Body of pancreas (tissue), 4 donors: ENCODE results near the gene SOWAHA. TPM values are rescaled to one million over a fixed set of nuclear protein-coding genes. Genes with fewer than 3 reads are reported as not detected.

Source experiments
- ATAC-seq: fragments of 150-250 bp; one replicate; pipeline ENCODE4 v1.9.1; 2016
- DNase-seq, 4 donors: peaks; one replicate each; pipeline ENCODE4 v3.0.0-alpha.2; 2019
- H3K27ac ChIP-seq, 4 donors: fragments of 200-600 bp; sonication (generic); 1 replicate in 3 of 4; 2 replicates in 1 of 4; pipeline versions ENCODE4 v1.5.1 to v1.6.1; 2016 to 2019; ENCODE audit warnings: mild to moderate bottlenecking in 1 of 4, mixed read lengths in 1 of 4, moderate library complexity in 1 of 4
- H3K27me3 ChIP-seq, 2 donors: fragments of 200-600 bp; sonication (generic); one replicate each; pipeline ENCODE4 v1.6.0; 2016; ENCODE audit warnings: mild to moderate bottlenecking in 1 of 2
- H3K36me3 ChIP-seq, 2 donors: fragments of 200-600 bp; sonication (generic); replicated peaks in 1 of 2; 2 replicates each; pipeline ENCODE4 v1.5.1; 2016; ENCODE audit warnings: low read depth in 2 of 2; ENCODE audit not compliant: insufficient read depth in 1 of 2
- H3K4me1 ChIP-seq: fragments of 200-600 bp; sonication (generic); one replicate; pipeline ENCODE4 v1.6.0; 2016
- H3K4me3 ChIP-seq, 2 donors: fragments of 200-600 bp; sonication (generic); 1 replicate in 1 of 2; 2 replicates in 1 of 2; pipeline ENCODE4 v1.5.1; 2016 to 2019
- H3K9me3 ChIP-seq, 3 donors: fragments of 200-600 bp; sonication (generic); 1 replicate in 2 of 3; 2 replicates in 1 of 3; pipeline ENCODE4 v1.5.1; 2016
- POLR2A ChIP-seq, 3 donors: fragments of 450-650 bp; IDR thresholded peaks; one replicate each; pipeline ENCODE4 v1.6.1; 2016; ENCODE audit warnings: antibody characterized with exemption in 3 of 3, mild to moderate bottlenecking in 2 of 3
- WGBS, 2 donors: methylation state at CpG; one replicate each; pipeline ENCODE4 v1.1.5; 2017; 5-methylcytosine and 5-hydroxymethylcytosine counted together
- intact Hi-C: fragments of 100-400 bp; cut with DNase I; formaldehyde crosslinking; loops from one replicate; pipeline ENCODE4 v1.15.1; 2023
- total RNA-seq, 2 donors: library from RNA; depleted of rRNA; stranded (reverse); fragments of >200 nt; gene quantifications; one replicate each; pipeline ENCODE4 v1.1.0, GENCODE V29; 2016
- TF ChIP-seq, protein P1 (sequence below), 7 experiments: fragments of 450-650 bp in 4 of 7; fragments of 200-600 bp in 3 of 7; sonication (generic) in 3 of 7; IDR thresholded peaks; one replicate each; pipeline ENCODE4 v1.5.1; 2016 to 2019; ENCODE audit warnings: antibody characterized with exemption in 7 of 7

Gene SOWAHA
- total RNA-seq: 1 to 10 TPM; 7.3 to 9.6 TPM

DNA sequence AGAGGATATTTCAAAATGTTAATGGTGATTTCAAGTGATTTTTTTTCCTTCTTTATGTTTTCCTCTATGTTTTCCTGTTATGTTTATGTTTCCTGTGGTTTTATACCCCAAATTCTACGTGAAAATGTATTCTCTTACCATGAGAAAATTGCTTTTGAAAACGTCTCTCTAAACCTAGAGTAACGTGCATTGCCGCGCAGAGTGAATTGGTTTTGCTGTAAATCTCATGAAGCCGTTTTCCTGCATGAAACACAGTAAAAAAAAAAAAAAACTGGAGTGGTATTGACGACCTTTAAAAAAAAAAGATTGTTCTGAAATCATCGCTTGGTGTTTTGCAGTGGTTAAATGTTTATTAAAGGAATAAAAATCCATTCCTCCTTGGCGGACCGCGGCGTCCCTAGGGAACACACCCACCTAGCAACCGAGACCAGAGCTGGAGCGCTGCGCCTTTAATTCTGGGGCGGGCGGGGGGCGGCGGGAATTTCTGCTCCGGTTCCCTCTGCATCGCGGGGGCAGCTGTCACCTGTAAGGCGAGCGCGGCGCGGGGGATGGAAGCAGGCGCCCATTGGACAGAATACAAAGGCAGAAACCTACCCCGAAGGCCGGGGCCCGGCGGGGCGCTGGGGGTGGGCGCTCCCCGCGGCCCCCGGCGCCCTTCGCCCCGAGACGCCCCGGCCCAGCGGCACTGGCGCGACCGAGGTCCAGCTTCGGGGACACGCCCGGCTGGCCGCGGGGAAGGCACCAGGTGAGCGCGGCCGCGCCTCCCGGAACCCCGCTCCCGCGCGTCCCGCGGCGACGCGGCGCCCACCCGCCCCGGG lies at the start of gene SOWAHA:
TSS of gene SOWAHA (plus strand) at position 522 of the 818 bp plus-strand sequence. CDS start 320 bp downstream, outside the sequence.
- intact Hi-C loops: no loop called here
- Histone ChIP-seq H3K4me1 (peaks cover 35% of the 10 kb centered on the region), H3K4me3 (peak within 1 kb of the TSS in 1 of 2 donors; percentile 29), H3K36me3 (no peaks in the 10 kb centered on the region), H3K9me3 (no peaks in the 10 kb centered on the region), H3K27me3 (no peaks in the 10 kb centered on the region), H3K27ac (peak within 1 kb of the TSS; percentile 35 to 67 (median 45))
- peak; percentile 68 for ATAC-seq
- 2 to 4% methylated on average over 24 to 56 of the region's 68 CpGs for WGBS, 2 donors
- no peak for TF ChIP-seq POLR2A (IDR thresholded peaks at IDR 0.05)
- TF ChIP-seq, protein P1, sequence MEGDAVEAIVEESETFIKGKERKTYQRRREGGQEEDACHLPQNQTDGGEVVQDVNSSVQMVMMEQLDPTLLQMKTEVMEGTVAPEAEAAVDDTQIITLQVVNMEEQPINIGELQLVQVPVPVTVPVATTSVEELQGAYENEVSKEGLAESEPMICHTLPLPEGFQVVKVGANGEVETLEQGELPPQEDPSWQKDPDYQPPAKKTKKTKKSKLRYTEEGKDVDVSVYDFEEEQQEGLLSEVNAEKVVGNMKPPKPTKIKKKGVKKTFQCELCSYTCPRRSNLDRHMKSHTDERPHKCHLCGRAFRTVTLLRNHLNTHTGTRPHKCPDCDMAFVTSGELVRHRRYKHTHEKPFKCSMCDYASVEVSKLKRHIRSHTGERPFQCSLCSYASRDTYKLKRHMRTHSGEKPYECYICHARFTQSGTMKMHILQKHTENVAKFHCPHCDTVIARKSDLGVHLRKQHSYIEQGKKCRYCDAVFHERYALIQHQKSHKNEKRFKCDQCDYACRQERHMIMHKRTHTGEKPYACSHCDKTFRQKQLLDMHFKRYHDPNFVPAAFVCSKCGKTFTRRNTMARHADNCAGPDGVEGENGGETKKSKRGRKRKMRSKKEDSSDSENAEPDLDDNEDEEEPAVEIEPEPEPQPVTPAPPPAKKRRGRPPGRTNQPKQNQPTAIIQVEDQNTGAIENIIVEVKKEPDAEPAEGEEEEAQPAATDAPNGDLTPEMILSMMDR (IDR thresholded peaks at IDR 0.05): no peak
- DNase-seq: peak; percentile 59 to 78 (median 69)

DNA sequence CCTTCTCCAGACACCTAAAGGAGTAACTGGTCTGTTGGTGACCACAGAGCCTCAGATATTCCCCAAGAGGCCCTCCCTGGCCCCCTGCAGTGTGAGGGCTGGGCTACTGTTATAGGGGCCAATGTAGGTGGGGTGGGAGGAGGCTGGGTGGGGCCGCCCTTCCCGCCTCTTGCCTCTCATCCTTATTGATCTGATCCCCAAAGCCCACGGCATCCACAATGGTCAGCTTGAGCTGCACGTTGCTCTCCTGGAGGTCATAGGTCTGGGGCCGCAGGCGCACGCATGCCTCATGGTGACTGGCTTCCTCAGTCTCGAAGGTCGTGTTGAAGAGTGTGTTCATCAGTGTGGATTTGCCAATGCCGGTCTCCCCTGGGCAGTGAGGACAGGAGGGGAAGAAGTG lies 49.1 kb upstream of the SOWAHA start:
- no peak overlapping the region for H3K4me3 ChIP-seq
- DNase-seq (no peak), ATAC-seq (no peak)
- H3K9me3 ChIP-seq: no peaks in the 10 kb centered on the region
- H3K4me1 ChIP-seq: peaks cover 7% of the 10 kb centered on the region
- H3K27ac ChIP-seq: no peak overlapping the region
- no peaks in the 10 kb centered on the region for H3K27me3 ChIP-seq
- peaks cover 0 to 21% of the 10 kb centered on the region in 2 donors for H3K36me3 ChIP-seq
- TF ChIP-seq, protein P1 (IDR thresholded peaks at IDR 0.05): no peak
- TF ChIP-seq POLR2A (IDR thresholded peaks at IDR 0.05): no peak
- WGBS, 2 donors: 94 to 98% methylated on average over 7 to 10 of the region's 10 CpGs
- intact Hi-C loops: no loop called here

DNA sequence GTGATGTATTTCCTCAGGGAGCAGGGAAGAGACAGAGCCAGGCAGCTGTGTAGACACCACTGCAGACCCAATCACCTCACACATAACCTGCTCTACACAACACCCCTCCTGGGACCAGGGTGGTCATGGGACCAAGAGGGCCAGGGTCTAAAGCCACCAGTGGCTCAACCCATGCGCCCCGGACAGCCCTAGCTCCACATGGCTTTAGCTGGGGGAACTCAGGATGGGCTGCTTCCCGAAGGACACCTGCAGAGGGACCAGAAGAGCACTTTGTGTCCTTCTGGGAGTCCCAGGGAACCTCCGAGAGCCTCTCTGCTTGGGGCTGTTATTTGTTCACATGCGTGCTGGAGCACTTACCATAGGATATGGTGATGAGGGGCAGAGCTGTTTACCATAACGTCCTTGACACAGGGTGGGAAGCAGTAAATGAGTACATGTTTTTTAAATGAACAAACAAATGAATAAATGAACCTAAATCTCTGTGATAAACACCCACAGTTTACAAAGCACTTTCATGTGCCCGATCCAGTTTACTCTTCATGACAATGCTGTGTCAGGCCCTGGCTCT lies 48.3 kb upstream of the SOWAHA start:
- H3K9me3 ChIP-seq: no peaks in the 10 kb centered on the region
- no peak overlapping the region for H3K4me3 ChIP-seq
- ATAC-seq (no peak), DNase-seq (no peak)
- peaks cover 7% of the 10 kb centered on the region for H3K4me1 ChIP-seq
- 92 to 95% methylated on average over 7 of the region's 7 CpGs for WGBS, 2 donors
- TF ChIP-seq POLR2A (IDR thresholded peaks at IDR 0.05): no peak
- TF ChIP-seq, protein P1 (IDR thresholded peaks at IDR 0.05): no peak
- no peak overlapping the region for H3K27ac ChIP-seq
- intact Hi-C loops: no loop called here
- peaks cover 0 to 21% of the 10 kb centered on the region in 2 donors for H3K36me3 ChIP-seq
- H3K27me3 ChIP-seq: no peaks in the 10 kb centered on the region

DNA sequence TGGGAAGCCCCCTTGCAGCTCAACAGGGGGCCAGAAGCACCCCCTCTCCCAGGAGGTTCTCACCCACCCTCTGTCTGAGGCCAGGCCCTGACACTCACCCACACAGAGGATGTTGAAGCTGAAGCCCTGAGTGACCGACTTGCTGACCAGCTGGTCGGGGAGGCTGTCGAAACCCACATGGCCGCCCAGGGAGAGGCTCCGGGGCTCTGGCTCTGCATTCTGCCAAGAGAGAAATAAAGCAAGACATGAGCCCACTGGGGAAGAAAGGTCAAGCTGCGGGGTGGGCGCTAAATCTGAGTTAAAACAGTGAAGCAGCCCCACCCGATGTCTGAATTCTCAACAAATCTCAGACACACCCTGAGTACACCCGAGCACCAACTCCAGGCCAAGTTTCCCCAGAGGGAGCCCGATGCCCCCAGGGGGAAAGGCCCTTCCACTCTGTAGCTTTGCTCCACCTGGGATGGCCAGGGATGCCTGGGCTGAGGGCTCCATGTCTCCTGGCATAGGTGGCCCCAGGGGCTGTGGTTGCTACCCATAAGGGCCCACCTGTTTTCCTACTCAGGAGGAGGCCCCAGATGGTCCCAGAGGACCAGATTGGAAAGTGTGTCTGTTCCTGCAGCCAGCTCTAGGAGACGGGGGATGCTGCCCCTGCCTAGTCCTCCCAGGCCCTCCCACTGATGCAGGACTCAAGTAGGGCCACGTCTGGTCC lies 47.6 kb upstream of the SOWAHA start:
- peaks cover 0 to 19% of the 10 kb centered on the region in 2 donors for H3K36me3 ChIP-seq
- TF ChIP-seq, protein P1 (IDR thresholded peaks at IDR 0.05): no peak
- no peak for TF ChIP-seq POLR2A (IDR thresholded peaks at IDR 0.05)
- H3K27ac ChIP-seq: no peak overlapping the region
- intact Hi-C loops: no loop called here
- H3K27me3 ChIP-seq: no peaks in the 10 kb centered on the region
- H3K4me3 ChIP-seq: no peak overlapping the region
- ATAC-seq: no peak
- 91 to 98% methylated on average over 9 to 12 of the region's 12 CpGs for WGBS, 2 donors
- H3K9me3 ChIP-seq: no peaks in the 10 kb centered on the region
- H3K4me1 ChIP-seq: peaks cover 7% of the 10 kb centered on the region
- DNase-seq: no peak
